Measurements from ENCODE around the gene PPIL4. TPM values are rescaled to one million over a fixed set of nuclear protein-coding genes. Genes with fewer than 3 reads are reported as not detected.

PPIL4 gene
- total and polyA plus RNA-seq, 10 of the 15 experiments (the other 5 are each of a cell fraction or from before 2014, with no cell fraction given): 8.0 to 28.4 (median 24.3) TPM

DNA sequence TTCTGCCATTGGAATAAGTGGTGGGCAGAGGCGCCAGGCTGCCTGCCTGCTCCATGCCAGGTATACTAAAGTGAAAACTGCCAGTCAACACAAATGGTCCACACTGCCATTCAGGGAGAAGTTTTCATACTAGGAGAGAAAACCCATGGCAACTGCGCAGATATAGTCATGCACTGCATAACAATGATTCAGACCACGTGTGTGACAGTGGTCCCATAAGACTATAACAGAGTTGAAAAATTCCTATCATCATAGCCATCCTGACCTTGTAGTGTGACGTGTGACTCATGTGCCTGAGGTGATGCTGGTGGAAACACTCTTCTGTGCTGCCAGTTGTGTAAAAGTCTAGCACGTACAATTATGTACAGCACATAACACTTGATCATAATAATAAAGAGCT, 86.1 kb downstream of the PPIL4 start:
- ChIA-PET POLR2A (no interaction called here), RAD21 (ENCODE audit: unreplicated experiment) (interaction anchor here (2.0 kb wide), 1 partner anchor 57 kb away, joined by 5 read pairs; no protein-coding TSS in a partner anchor), CTCF (interaction anchor here (1.4 kb wide), 1 partner anchor 8 kb away, joined by 4 read pairs; no protein-coding TSS in a partner anchor), SMC1A (ENCODE audit: uncharacterized antibody, unreplicated experiment) (interaction anchor here (0.8 to 1.4 kb wide), 4 partner anchors 20 to 63 kb away, joined by 3 to 4 read pairs (median 3); no protein-coding TSS in a partner anchor)
- no TSS peak for BruUV-seq (replicated peaks)
- no peak overlapping the region for H2AFZ ChIP-seq (ENCODE audit: control insufficient read depth, low read depth, low read length)
- H3K4me2 ChIP-seq (ENCODE audit: control insufficient read depth, insufficient read depth): no peak overlapping the region
- DNase-seq (ENCODE audit: low read depth, low spot score) (no peak), FAIRE-seq (no peak), ATAC-seq (no peak)
- H3K27me3 ChIP-seq (replicated peaks in 1 of 2; ENCODE audit: control insufficient read depth in 2 of 2, insufficient read depth in 2 of 2, low read length in 1 of 2): no peaks in the 10 kb centered on the region
- H3K79me2 ChIP-seq (ENCODE audit: control insufficient read depth, insufficient read depth, low read length): peaks cover 6% of the 10 kb centered on the region
- in situ Hi-C loops (cut with MboI) (no loop called here), intact Hi-C loops (cut with micrococcal nuclease; ENCODE audit: unreplicated experiment) (no loop called here)
- no peak overlapping the region for H3K4me3 ChIP-seq
- H4K20me1 ChIP-seq (ENCODE audit: control insufficient read depth, insufficient read depth): no peaks in the 10 kb centered on the region
- no peak overlapping the region for H3K27ac ChIP-seq (ENCODE audit: control insufficient read depth, insufficient read depth)
- 91% methylated on average over 5 of the region's 5 CpGs for WGBS (ENCODE audit: insufficient coverage, insufficient replicate concordance, low lambda C conversion rate, missing lambda C conversion rate)
- no peak for TF ChIP-seq ZZZ3 (IDR thresholded peaks at IDR 0.05; ENCODE audit: control insufficient read depth, insufficient read length, low read depth)
- TF ChIP-seq ZSCAN29 (IDR thresholded peaks at IDR 0.05): no peak
- TF ChIP-seq TAF1 (IDR thresholded peaks at IDR 0.05; ENCODE audit: borderline replicate concordance, low read depth, low read length): no peak
- no peak for TF ChIP-seq IRF4 (IDR thresholded peaks at IDR 0.05; ENCODE audit: low read depth, low read length)
- TF ChIP-seq SP1 (IDR thresholded peaks at IDR 0.05; ENCODE audit: low read depth, low read length): no peak
- no peak for TF ChIP-seq SMAD5 (IDR thresholded peaks at IDR 0.05; ENCODE audit: low read depth)
- no peak for TF ChIP-seq PAX8 (IDR thresholded peaks at IDR 0.05)
- no peak for TF ChIP-seq EP300 (IDR thresholded peaks at IDR 0.05; ENCODE audit: borderline replicate concordance in 1 of 2, control insufficient read depth in 1 of 2, low read depth in 2 of 2, low read length in 2 of 2)
- no peak for TF ChIP-seq NRF1 (conservative IDR thresholded peaks at IDR 0.05; ENCODE audit: low read depth, low read length)
- no peak for TF ChIP-seq ZNF274 (IDR thresholded peaks at IDR 0.05; ENCODE audit: insufficient read depth, insufficient read length)
- TF ChIP-seq, protein P1, sequence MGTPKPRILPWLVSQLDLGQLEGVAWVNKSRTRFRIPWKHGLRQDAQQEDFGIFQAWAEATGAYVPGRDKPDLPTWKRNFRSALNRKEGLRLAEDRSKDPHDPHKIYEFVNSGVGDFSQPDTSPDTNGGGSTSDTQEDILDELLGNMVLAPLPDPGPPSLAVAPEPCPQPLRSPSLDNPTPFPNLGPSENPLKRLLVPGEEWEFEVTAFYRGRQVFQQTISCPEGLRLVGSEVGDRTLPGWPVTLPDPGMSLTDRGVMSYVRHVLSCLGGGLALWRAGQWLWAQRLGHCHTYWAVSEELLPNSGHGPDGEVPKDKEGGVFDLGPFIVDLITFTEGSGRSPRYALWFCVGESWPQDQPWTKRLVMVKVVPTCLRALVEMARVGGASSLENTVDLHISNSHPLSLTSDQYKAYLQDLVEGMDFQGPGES (IDR thresholded peaks at IDR 0.05): no peak
- no peak for TF ChIP-seq BACH1 (IDR thresholded peaks at IDR 0.05; ENCODE audit: borderline replicate concordance)
- TF ChIP-seq, protein P2, sequence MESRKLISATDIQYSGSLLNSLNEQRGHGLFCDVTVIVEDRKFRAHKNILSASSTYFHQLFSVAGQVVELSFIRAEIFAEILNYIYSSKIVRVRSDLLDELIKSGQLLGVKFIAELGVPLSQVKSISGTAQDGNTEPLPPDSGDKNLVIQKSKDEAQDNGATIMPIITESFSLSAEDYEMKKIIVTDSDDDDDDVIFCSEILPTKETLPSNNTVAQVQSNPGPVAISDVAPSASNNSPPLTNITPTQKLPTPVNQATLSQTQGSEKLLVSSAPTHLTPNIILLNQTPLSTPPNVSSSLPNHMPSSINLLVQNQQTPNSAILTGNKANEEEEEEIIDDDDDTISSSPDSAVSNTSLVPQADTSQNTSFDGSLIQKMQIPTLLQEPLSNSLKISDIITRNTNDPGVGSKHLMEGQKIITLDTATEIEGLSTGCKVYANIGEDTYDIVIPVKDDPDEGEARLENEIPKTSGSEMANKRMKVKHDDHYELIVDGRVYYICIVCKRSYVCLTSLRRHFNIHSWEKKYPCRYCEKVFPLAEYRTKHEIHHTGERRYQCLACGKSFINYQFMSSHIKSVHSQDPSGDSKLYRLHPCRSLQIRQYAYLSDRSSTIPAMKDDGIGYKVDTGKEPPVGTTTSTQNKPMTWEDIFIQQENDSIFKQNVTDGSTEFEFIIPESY (IDR thresholded peaks at IDR 0.05): no peak
- TF ChIP-seq MYB (IDR thresholded peaks at IDR 0.05; ENCODE audit: borderline replicate concordance, low read depth, low read length): no peak
- no peak for TF ChIP-seq TARDBP (IDR thresholded peaks at IDR 0.05; ENCODE audit: borderline replicate concordance)
- no peak for TF ChIP-seq SREBF1 (IDR thresholded peaks at IDR 0.05; ENCODE audit: low read length)
- H3K9me3 ChIP-seq (replicated peaks; ENCODE audit: control insufficient read depth, insufficient read depth, low read length): no peaks in the 10 kb centered on the region
- no peak overlapping the region for H3K9ac ChIP-seq (ENCODE audit: control insufficient read depth, insufficient read depth, low read length)
- peaks cover 8% of the 10 kb centered on the region for H3K4me1 ChIP-seq (ENCODE audit: control insufficient read depth, insufficient read depth, low read length)
- H3K36me3 ChIP-seq (ENCODE audit: control insufficient read depth in 2 of 2, insufficient read depth in 2 of 2, low read length in 1 of 2): peaks cover 18 to 22% of the 10 kb centered on the region in 2 experiments; a peak in 3 of 4 replicates
